OCI-LY3 (cell line): ENCODE results near the gene SSBP4.

Source experiments
- H2AFZ ChIP-seq: fragments of 200-600, 300-600 bp; shearing (Covaris generic); 2 replicates; pipeline ENCODE4 v1.6.0; 2014; ENCODE audit warnings: antibody characterized with exemption, low read depth, low read length
- H3K27ac ChIP-seq: fragments of 200-600, 300-600 bp; sonication (generic); 2 replicates; pipeline ENCODE4 v1.5.1; 2014; ENCODE audit warnings: mild to moderate bottlenecking, low read length, moderate library complexity, mixed read lengths
- H3K27me3 ChIP-seq: fragments of 200-600, 300-600 bp; sonication (generic); 2 replicates; pipeline ENCODE4 v1.6.1; 2014; ENCODE audit warnings: low read depth, low read length, mixed read lengths
- H3K36me3 ChIP-seq: fragments of 200-600, 300-600 bp; sonication (generic); replicated peaks from 2 replicates; pipeline ENCODE3; 2014; ENCODE audit warnings: low read depth, low read length, mixed read lengths
- H3K4me1 ChIP-seq: fragments of 300-600, 200-600 bp; sonication (generic); 2 replicates; pipeline ENCODE4 v1.6.1; 2014; ENCODE audit warnings: low read length, mixed read lengths
- H3K4me2 ChIP-seq: fragments of 200-600, 300-600 bp; sonication (generic); 2 replicates; pipeline ENCODE4 v1.6.1; 2014; ENCODE audit warnings: low read length, mixed read lengths
- H3K4me3 ChIP-seq: fragments of 300-600, 200-600 bp; sonication (generic); 2 replicates; pipeline ENCODE4 v1.5.1; 2014; ENCODE audit warnings: antibody characterized with exemption, mild to moderate bottlenecking, low read length, moderate library complexity
- H3K79me2 ChIP-seq: fragments of 300-600, 200-600 bp; shearing (Covaris generic); 2 replicates; pipeline ENCODE4 v1.6.1; 2014; ENCODE audit warnings: mild to moderate bottlenecking, low read length, mixed read lengths
- H3K9ac ChIP-seq: fragments of 300-600, 200-600 bp; shearing (Covaris generic); 2 replicates; pipeline ENCODE4 v1.6.0; 2014; ENCODE audit warnings: mild to moderate bottlenecking, low read length, moderate library complexity
- H3K9me3 ChIP-seq: fragments of 200-600, 300-600 bp; shearing (Covaris generic); 2 replicates; pipeline ENCODE4 v1.6.1; 2014; ENCODE audit warnings: low read length, mixed read lengths; ENCODE audit not compliant: insufficient read depth
- H4K20me1 ChIP-seq: fragments of 200-600, 300-600 bp; sonication (generic); 2 replicates; pipeline ENCODE4 v1.6.1; 2016; ENCODE audit warnings: low read length, mixed read lengths; ENCODE audit not compliant: insufficient read depth
- EZH2phosphoT487 ChIP-seq: fragments of 200-600 bp; shearing (Covaris generic); IDR thresholded peaks from 2 replicates; pipeline ENCODE4 v1.6.1; 2018; ENCODE audit warnings: antibody characterized with exemption, mixed run types, low read depth
- TF ChIP-seq, protein P1 (sequence below): fragments of 200-600, 300-600 bp; sonication (generic); IDR thresholded peaks from 2 replicates; pipeline ENCODE4 v1.5.1; 2014; ENCODE audit warnings: antibody characterized with exemption, low read length, low read depth

SSBP4 gene

DNA sequence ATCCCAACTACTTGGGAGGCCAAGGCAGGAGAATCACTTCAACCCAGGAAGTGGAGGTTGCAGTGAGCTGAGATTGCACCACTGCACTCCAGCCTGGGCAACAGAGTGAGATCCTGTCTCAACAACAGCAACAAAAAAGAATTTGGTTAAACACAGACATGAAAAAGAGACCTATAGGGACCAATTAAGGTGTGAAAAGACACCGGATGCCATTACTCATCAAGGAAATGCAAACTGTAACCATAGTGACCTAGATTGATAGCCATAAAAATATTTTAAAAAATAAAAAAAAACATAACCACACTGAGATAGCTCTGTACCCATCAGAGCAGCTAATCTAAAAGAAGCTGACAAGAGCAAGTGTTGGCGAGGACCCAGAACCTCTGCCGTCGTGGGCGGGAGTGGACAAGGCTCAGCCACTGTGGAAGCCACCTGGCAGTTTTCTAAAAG lies 55.8 kb downstream of the SSBP4 start:
- Histone ChIP-seq H3K27me3 (no peaks in the 10 kb centered on the region), H2AFZ (no peak overlapping the region), H3K79me2 (peaks cover 84% of the 10 kb centered on the region), H3K4me3 (no peak overlapping the region), H3K27ac (no peak overlapping the region), H3K36me3 (peaks cover 18% of the 10 kb centered on the region), H3K9me3 (no peaks in the 10 kb centered on the region), H4K20me1 (peaks cover 93% of the 10 kb centered on the region), H3K4me1 (peaks cover 19% of the 10 kb centered on the region), H3K4me2 (no peak overlapping the region), H3K9ac (no peak overlapping the region)
- TF ChIP-seq, protein P1, sequence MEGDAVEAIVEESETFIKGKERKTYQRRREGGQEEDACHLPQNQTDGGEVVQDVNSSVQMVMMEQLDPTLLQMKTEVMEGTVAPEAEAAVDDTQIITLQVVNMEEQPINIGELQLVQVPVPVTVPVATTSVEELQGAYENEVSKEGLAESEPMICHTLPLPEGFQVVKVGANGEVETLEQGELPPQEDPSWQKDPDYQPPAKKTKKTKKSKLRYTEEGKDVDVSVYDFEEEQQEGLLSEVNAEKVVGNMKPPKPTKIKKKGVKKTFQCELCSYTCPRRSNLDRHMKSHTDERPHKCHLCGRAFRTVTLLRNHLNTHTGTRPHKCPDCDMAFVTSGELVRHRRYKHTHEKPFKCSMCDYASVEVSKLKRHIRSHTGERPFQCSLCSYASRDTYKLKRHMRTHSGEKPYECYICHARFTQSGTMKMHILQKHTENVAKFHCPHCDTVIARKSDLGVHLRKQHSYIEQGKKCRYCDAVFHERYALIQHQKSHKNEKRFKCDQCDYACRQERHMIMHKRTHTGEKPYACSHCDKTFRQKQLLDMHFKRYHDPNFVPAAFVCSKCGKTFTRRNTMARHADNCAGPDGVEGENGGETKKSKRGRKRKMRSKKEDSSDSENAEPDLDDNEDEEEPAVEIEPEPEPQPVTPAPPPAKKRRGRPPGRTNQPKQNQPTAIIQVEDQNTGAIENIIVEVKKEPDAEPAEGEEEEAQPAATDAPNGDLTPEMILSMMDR = no peak
- TF ChIP-seq EZH2phosphoT487 = no peak

DNA sequence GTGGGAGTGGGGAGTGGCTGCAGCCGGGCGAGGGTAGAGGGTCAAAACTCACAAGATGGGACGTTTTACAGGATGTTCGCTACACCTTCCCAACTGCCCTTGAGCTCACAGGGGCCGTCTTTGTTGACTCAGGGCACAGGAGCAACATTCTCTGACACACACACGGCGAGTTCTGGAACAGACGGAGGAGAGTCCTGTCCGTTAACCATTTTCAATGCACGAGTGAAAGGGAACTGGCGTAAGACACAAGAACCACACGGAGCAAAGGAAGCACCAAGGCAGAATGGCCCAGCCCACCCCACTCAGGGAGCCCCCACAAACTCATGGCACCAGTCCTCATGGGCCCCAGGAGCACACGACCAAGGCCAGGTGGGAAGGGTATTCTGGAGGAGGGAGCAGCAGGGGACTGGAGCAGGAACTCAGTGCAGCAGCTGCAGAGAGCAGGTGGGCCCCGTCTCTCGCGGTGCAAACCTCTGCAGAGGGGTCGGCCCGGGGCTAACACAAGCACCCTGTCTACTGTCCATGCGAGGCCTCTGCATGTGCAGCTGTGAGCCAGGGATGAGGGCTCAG lies 56.6 kb downstream of the SSBP4 start:
- TF ChIP-seq EZH2phosphoT487 = no peak
- TF ChIP-seq, protein P1 = no peak
- no peak overlapping the region for H3K27ac ChIP-seq
- H3K4me3 ChIP-seq = no peak overlapping the region
- peaks cover 21% of the 10 kb centered on the region for H3K4me1 ChIP-seq
- H2AFZ ChIP-seq = no peak overlapping the region
- H3K4me2 ChIP-seq = no peak overlapping the region
- H3K36me3 ChIP-seq = peaks cover 13% of the 10 kb centered on the region
- no peak overlapping the region for H3K9ac ChIP-seq
- peaks cover 91% of the 10 kb centered on the region for H4K20me1 ChIP-seq
- H3K79me2 ChIP-seq = peaks cover 87% of the 10 kb centered on the region
- no peaks in the 10 kb centered on the region for H3K9me3 ChIP-seq
- no peaks in the 10 kb centered on the region for H3K27me3 ChIP-seq

DNA sequence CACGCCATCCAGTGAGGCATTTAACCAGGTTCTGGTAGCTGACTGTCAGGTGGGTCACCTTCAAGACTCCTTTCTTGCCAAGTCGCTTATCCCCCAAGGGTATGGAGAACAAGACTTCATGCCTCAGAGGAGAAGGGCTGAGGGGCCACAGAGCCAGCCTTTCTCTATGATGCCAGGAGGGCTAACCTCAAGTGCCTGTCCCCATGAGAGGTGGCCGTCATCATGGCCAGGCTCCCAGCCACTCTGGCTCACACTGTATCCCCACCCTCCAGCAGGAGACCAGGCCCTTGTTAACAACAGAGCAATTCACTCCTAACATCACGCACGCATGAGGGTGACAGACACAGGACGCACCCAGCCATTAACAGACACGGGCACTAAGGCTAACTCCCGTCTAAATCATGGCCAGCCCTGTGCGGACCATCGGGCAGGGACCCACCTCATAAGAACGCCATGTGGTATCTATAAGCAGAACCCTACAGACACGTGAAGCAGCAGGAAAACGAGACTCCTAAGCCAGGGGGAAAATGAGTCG lies 57.4 kb downstream of the SSBP4 start:
- H3K27ac ChIP-seq = no peak overlapping the region
- H3K79me2 ChIP-seq = peaks cover 94% of the 10 kb centered on the region
- peaks cover 10% of the 10 kb centered on the region for H3K36me3 ChIP-seq
- H3K9ac ChIP-seq = no peak overlapping the region
- peaks cover 94% of the 10 kb centered on the region for H4K20me1 ChIP-seq
- no peaks in the 10 kb centered on the region for H3K27me3 ChIP-seq
- H3K4me3 ChIP-seq = no peak overlapping the region
- H3K4me2 ChIP-seq = no peak overlapping the region
- no peaks in the 10 kb centered on the region for H3K9me3 ChIP-seq
- TF ChIP-seq, protein P1 = no peak
- no peak overlapping the region for H2AFZ ChIP-seq
- peaks cover 21% of the 10 kb centered on the region for H3K4me1 ChIP-seq

DNA sequence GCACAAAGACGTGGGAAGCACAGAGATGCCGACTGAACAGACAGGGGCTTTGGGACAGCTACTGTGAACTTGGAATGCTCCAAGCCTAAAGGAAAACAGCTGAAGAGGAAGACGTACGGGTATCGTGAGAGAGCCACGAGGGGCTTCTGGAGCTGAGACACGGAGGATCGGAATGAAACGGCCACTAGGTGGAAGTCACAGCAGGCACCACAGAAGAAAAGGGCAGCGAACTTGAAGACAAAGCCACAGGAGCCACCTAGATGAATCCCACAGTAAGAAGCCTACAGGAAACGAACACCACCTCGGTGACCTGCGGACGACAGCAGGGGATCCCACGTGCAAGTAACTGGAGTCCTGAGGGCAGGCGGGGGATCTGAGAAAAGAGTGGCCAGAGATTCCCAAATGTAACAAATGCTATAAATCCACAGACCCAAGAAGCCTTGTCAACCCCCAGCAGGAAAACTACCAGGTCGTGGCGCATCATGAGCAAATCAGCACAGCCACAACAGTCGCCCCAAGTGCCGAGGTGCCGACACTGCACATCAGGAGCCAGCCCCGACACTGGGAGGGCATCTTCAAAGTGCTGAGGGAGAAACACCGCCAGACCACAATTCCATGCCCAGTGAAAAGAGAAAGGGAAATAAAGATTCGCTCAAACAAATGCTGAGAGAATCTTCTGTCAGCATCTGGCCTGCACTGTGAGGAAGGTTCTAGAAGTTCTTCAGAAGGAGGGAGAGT lies 58.0 kb downstream of the SSBP4 start:
- Histone ChIP-seq H3K4me1 (peaks cover 21% of the 10 kb centered on the region), H3K4me3 (no peak overlapping the region), H3K27me3 (no peaks in the 10 kb centered on the region), H3K9me3 (no peaks in the 10 kb centered on the region), H3K79me2 (peaks cover 97% of the 10 kb centered on the region), H3K27ac (no peak overlapping the region), H3K9ac (no peak overlapping the region), H4K20me1 (peaks cover 93% of the 10 kb centered on the region), H2AFZ (no peak overlapping the region), H3K36me3 (peaks cover 10% of the 10 kb centered on the region), H3K4me2 (no peak overlapping the region)
- TF ChIP-seq, protein P1 = no peak
- TF ChIP-seq EZH2phosphoT487 = no peak
